ENCODE results near the gene TENT4B. TPM values are rescaled to one million over a fixed set of nuclear protein-coding genes. Genes with fewer than 3 reads are reported as not detected.

TENT4B gene
- total RNA-seq, 4 donors from 2014 or later, result 5.9 to 24.7 (median 12.7) TPM

DNA sequence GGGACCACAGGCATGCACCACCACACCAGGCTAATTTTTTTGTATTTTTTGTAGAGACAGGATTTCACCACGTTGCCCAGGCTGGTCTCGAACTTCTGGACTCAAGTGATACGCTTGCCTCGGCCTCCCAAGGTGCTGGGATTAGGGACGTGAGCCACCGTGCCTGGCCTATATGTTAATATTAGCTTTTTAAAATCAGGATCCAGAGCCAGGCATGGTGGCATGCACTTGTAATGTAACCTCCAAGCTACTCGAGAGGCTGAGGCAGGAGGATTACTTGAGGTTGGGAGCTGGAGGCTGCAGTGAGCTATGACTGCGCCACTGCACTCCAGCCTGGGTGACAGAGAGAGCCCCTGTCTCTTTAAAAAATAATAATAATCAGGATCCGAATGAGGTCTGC lies 104.8 kb downstream of the TENT4B start:
- Histone ChIP-seq H3K27ac (no peak overlapping the region), H3K4me3 (no peak overlapping the region), H3K9me3 (no peaks in the 10 kb centered on the region), H3K4me1 (no peaks in the 10 kb centered on the region), H3K27me3 (no peaks in the 10 kb centered on the region), H3K36me3 (no peaks in the 10 kb centered on the region)
- TF ChIP-seq, protein P1, sequence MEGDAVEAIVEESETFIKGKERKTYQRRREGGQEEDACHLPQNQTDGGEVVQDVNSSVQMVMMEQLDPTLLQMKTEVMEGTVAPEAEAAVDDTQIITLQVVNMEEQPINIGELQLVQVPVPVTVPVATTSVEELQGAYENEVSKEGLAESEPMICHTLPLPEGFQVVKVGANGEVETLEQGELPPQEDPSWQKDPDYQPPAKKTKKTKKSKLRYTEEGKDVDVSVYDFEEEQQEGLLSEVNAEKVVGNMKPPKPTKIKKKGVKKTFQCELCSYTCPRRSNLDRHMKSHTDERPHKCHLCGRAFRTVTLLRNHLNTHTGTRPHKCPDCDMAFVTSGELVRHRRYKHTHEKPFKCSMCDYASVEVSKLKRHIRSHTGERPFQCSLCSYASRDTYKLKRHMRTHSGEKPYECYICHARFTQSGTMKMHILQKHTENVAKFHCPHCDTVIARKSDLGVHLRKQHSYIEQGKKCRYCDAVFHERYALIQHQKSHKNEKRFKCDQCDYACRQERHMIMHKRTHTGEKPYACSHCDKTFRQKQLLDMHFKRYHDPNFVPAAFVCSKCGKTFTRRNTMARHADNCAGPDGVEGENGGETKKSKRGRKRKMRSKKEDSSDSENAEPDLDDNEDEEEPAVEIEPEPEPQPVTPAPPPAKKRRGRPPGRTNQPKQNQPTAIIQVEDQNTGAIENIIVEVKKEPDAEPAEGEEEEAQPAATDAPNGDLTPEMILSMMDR (IDR thresholded peaks at IDR 0.05), result no peak
- no peak for TF ChIP-seq POLR2A (IDR thresholded peaks at IDR 0.05)
- intact Hi-C loops (cut with DNase I; ENCODE audit: low total_unique reads), result no loop called here
- DNase-seq, result no peak

DNA sequence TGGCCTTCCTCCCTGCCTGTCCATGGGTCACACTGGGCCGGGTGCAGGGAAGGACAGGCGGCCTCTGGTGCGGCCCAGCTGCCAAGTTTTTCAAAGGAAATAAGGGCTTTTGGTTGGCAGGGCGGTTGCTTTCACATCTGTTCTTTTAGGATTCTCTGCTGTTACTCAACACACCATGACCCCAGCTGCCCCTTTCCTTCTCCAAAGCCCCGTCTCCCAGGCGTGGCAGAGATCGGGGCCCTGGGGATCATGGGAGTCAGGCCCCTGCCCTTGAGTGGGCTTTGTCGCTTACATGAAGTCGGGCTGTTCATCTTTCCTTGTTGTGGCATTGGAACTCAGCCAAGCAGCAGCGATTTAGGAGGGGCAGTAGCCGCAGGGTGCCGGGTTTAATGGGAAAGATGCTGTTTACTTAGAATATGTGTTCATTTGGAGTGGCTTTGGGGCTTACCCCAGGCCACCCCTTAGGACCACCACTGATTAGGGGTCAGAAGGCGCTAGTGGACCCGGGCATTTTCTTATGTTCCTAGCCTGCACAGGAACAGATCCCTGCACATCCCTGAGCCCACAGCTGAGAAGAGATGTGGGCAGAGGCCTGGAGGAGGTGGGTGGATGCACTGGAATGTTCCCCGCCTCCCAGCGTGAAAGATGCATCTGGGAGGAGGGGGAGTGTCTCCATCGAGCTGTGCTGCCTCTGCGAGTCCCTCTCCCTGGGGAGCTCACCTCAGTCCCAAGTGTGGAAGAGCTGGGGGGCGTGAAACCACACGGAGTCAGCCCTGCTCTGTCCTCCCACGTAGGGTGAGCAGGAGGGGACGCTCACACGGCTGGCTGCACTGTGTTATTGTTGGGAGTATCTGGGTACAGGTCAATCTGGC lies 106.5 kb downstream of the TENT4B start:
- Histone ChIP-seq H3K27me3 (no peaks in the 10 kb centered on the region), H3K27ac (no peak overlapping the region), H3K4me3 (no peak overlapping the region), H3K4me1 (no peaks in the 10 kb centered on the region), H3K36me3 (no peaks in the 10 kb centered on the region), H3K9me3 (no peaks in the 10 kb centered on the region)
- DNase-seq, result peak in 1 of 2 donors; percentile 44
- TF ChIP-seq, protein P1 (IDR thresholded peaks at IDR 0.05), result no peak
- no peak for TF ChIP-seq POLR2A (IDR thresholded peaks at IDR 0.05)
- intact Hi-C loops (cut with DNase I; ENCODE audit: low total_unique reads), result no loop called here

DNA sequence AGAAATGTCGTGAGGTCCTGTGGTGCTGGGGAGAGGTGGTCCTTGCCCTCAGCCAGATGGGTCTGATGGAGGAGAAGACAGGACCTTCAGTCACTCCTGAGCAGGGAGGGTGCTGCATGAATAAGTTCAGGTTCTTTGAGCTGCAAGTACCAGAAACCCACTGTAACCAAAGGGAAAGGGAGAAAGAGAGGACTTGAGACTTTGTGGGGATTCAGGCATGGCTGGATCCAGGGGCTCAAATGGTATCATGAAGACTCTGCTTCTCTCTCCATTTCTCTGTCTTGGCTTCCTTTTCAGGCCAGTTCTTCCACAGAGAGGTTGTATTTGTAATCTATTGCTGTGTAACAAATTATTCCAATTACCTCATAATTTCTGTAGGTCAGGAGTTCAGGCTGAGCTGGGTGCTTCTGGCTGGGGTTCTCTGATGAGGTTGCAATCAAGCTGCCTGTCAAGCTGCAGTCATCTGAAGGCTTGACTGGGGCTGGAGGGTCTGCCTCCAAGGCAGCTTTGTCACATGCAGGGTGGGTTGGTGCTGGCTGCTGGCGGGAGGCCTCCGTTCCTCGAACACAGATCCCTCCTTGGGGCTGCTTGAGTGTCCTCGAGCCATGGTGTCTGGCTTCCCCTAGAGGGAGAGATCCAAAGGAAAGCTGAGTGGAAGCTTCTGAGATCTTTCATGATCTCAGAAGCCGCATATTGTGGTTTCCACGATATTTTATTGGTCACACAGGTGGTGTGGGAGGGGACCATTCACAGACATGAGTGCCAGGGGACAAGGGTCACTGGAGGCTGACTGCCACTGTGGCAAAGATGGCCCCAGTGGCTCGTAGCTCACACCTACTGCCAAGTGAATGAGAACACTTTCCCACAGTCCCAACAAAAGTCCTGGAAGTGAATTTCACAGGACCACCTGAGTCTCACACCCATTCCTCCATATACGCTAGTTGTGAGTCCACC lies 107.4 kb downstream of the TENT4B start:
- no peaks in the 10 kb centered on the region for H3K36me3 ChIP-seq
- no peaks in the 10 kb centered on the region for H3K27me3 ChIP-seq
- H3K9me3 ChIP-seq, result no peaks in the 10 kb centered on the region
- no peaks in the 10 kb centered on the region for H3K4me1 ChIP-seq
- DNase-seq, result no peak
- TF ChIP-seq, protein P1 (IDR thresholded peaks at IDR 0.05), result no peak
- TF ChIP-seq POLR2A (IDR thresholded peaks at IDR 0.05), result no peak
- intact Hi-C loops (cut with DNase I; ENCODE audit: low total_unique reads), result no loop called here
- no peak overlapping the region for H3K27ac ChIP-seq
- H3K4me3 ChIP-seq, result no peak overlapping the region

DNA sequence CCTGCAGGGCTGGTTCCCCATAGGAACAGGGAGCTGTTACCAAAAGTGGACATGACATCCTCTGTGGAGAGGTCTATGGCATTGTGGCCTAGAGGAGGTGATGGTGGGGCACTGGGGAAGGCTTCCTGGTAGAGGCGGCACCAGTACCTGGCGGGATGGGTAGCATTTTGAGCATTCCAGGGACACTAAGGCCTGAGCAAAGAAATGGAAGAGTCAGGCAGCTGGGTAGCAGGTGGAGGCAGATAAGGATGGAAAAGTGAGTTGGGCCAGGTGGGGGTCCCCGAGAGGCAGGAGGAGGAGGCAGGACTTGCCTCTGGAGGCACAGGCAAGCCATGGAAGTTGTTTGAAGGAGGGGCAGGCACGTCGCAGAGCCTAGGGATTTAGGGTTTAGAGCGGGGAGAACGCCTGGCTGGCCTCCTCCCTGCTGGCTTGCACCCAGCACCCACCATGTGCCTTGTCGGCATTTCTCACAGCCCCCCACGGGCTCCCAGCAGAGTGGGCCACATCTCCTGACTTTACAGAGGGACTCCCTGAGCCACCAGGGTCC lies 108.1 kb downstream of the TENT4B start:
- no peak overlapping the region for H3K27ac ChIP-seq
- intact Hi-C loops (cut with DNase I; ENCODE audit: low total_unique reads), result no loop called here
- peak in 1 of 2 donors; percentile 2 for DNase-seq
- no peaks in the 10 kb centered on the region for H3K9me3 ChIP-seq
- no peaks in the 10 kb centered on the region for H3K36me3 ChIP-seq
- TF ChIP-seq, protein P1 (IDR thresholded peaks at IDR 0.05), result no peak
- TF ChIP-seq POLR2A (IDR thresholded peaks at IDR 0.05), result no peak
- no peak overlapping the region for H3K4me3 ChIP-seq
- H3K4me1 ChIP-seq, result peaks cover 0 to 5% of the 10 kb centered on the region in 2 donors
- H3K27me3 ChIP-seq, result no peaks in the 10 kb centered on the region
